Neuron (in vitro differentiated cells): Measurements from ENCODE around the gene YLPM1.
"Not testable (repeated sequence)": the region's sequence is repeated elsewhere in the genome, so short reads cannot be mapped to it uniquely, and the experiment has no call there.

Source experiments
- H2AFZ ChIP-seq: one replicate; pipeline ENCODE4 v1.6.1; 2013; ENCODE audit warnings: low read depth, mild to moderate bottlenecking, inconsistent platforms, low read length, moderate library complexity
- H3K27me3 ChIP-seq: one replicate; pipeline ENCODE4 v1.6.1; 2013; ENCODE audit warnings: low read length; ENCODE audit not compliant: insufficient read depth
- H3K36me3 ChIP-seq: one replicate; pipeline ENCODE4 v1.6.1; 2013; ENCODE audit warnings: low read length; ENCODE audit not compliant: insufficient read depth
- H3K4me1 ChIP-seq: one replicate; pipeline ENCODE4 v1.6.1; 2013; ENCODE audit warnings: low read length; ENCODE audit not compliant: insufficient read depth
- H3K4me3 ChIP-seq: 2 replicates; pipeline ENCODE4 v1.5.1; 2013; ENCODE audit warnings: mild to moderate bottlenecking, low read length, moderate library complexity
- H3K9me3 ChIP-seq: one replicate; pipeline ENCODE4 v1.6.1; 2013; ENCODE audit warnings: low read length

The YLPM1 gene

DNA sequence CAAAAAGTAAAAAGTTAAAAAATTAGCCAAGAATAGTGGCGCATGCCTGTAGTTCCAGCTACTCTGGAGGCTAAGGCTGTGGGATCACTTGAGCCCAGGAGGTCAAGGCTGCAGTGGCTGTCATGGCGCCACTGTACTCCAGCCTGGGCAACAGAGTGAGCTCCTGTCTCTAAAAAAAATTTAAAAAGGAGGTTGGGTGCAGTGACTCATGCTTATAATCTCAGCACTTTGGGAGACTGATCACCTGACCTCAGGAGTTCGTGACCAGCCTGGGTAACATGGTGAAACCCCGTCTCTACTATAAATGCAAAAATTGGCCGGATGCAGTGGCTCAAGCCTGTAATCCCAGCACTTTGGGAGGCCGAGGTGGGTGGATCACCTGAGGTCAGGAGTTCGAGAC is 8.2 kb upstream of the YLPM1 start:
- Histone ChIP-seq H3K4me1 (no peaks in the 10 kb centered on the region), H3K9me3 (peaks cover 4% of the 10 kb centered on the region), H3K4me3 (no peak overlapping the region), H3K27me3 (no peaks in the 10 kb centered on the region), H3K36me3 (no peaks in the 10 kb centered on the region), H2AFZ (no peak overlapping the region)

GRCh38 chr14:74756326-74756725 is 6.8 kb upstream of the YLPM1 start:
- Histone ChIP-seq H3K4me1 (no peaks in the 10 kb centered on the region), H3K36me3 (no peaks in the 10 kb centered on the region)

DNA sequence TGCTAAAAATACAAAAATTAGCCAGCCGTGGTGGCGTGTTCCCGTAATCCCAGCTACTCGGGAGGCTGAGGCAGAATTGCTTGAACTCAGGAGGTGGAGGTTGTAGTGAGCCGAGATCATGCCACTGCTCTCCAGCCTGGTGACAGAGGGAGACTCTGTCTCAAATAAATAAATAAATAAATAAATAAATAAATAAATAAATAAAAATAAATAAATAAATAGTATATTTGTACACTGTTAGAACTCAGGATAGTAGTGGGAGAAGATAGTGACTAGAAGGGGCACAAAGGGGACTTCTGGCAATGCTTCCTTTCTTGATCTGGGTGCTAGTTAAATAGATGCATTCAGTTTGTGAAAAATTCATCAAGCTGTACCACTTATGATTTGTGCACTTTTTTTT is 4.6 kb upstream of the YLPM1 start:
- not testable (repeated sequence) for H3K36me3 ChIP-seq, H3K9me3 ChIP-seq, H3K4me1 ChIP-seq, H3K4me3 ChIP-seq, H3K27me3 ChIP-seq, H2AFZ ChIP-seq

More at GRCh38 chr14:74756326-74756725, 6.8 kb upstream of the YLPM1 start:
- no peaks in the 10 kb centered on the region for H3K27me3 ChIP-seq
- peaks cover 4% of the 10 kb centered on the region for H3K9me3 ChIP-seq
- no peak overlapping the region for H3K4me3 ChIP-seq
- H2AFZ ChIP-seq = no peak overlapping the region

DNA sequence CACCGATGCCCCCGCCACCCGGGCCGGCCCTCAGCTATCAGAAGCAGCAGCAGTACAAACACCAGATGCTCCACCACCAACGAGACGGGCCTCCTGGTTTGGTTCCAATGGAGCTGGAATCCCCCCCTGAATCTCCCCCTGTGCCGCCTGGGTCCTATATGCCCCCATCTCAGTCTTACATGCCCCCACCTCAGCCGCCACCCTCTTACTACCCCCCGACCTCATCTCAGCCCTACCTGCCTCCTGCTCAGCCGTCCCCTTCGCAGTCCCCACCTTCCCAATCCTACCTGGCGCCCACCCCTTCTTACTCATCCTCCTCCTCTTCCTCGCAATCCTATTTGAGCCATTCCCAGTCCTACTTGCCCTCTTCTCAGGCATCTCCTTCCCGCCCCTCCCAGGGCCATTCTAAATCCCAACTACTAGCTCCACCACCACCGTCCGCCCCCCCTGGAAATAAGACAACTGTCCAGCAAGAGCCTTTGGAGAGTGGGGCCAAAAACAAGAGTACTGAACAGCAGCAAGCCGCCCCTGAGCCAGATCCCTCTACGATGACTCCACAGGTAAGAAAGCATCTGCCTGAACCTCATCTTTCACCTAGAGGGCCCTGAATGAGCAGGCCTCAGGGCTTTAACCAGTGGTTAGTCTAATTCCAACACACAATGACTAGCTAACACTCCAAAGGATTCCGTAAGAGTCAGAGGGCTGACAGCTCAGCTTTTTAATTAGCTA is 851 bp downstream of the YLPM1 start:
- Histone ChIP-seq H2AFZ (peak overlapping the region; percentile 52), H3K9me3 (no peaks in the 10 kb centered on the region), H3K36me3 (no peaks in the 10 kb centered on the region), H3K4me3 (peak overlapping the region; percentile 74), H3K4me1 (peaks cover 42% of the 10 kb centered on the region), H3K27me3 (no peaks in the 10 kb centered on the region)

DNA sequence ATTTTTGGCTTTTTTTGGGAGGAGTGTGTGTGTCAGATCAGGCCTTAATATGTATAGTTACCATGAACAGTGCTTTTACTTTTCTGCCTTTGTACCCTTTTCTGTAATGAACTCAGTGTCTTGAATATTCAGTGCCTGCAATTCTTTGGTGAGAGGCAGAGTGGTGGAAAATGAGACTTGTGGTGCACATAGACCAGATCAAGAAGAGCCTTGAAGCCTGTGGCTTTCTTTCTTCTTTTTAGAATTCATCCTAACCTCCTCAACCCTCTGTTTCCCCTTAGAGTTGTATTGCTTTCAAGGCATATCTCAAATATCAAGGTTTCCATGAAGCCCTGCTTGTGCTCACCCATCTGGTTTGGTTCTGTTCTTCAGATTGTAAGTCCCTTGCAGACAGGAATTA is 2.6 kb downstream of the YLPM1 start:
- Histone ChIP-seq H3K27me3 (no peaks in the 10 kb centered on the region), H3K9me3 (no peaks in the 10 kb centered on the region), H3K4me1 (peaks cover 42% of the 10 kb centered on the region), H3K36me3 (no peaks in the 10 kb centered on the region), H2AFZ (no peak overlapping the region), H3K4me3 (peak overlapping the region; percentile 74)

DNA sequence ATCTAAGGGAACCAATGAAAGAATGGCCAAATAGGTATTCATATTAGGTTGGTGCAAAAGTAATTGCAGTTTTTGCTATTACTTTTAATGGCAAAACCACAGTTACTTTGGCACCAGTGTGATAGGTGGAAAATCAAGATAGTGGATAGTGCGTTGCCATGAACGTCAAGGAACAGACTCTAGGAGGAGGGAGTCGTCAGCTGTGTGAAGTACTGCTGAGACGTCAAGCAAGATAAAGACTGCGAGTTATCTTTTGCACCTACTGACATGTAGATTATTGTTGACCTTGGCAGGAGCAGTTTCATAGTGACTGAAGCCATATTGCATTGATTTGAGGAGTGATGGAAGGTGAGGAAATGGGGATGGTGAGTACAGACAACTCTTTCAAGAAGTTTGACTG is 8.3 kb downstream of the YLPM1 start:
- Histone ChIP-seq H3K36me3 (peaks cover 6% of the 10 kb centered on the region), H3K27me3 (no peaks in the 10 kb centered on the region), H3K4me3 (no peak overlapping the region), H2AFZ (no peak overlapping the region), H3K9me3 (no peaks in the 10 kb centered on the region), H3K4me1 (peaks cover 9% of the 10 kb centered on the region)

- Histone ChIP-seq H3K36me3 (peaks cover 86% of the 10 kb centered on the region), H3K4me1 (no peaks in the 10 kb centered on the region), H3K27me3 (no peaks in the 10 kb centered on the region), H3K4me3 (no peak overlapping the region), H2AFZ (no peak overlapping the region), H3K9me3 (peaks cover 9% of the 10 kb centered on the region)
These were observed 21.5 kb downstream of the YLPM1 start for GRCh38 chr14:74784634-74785033.

DNA sequence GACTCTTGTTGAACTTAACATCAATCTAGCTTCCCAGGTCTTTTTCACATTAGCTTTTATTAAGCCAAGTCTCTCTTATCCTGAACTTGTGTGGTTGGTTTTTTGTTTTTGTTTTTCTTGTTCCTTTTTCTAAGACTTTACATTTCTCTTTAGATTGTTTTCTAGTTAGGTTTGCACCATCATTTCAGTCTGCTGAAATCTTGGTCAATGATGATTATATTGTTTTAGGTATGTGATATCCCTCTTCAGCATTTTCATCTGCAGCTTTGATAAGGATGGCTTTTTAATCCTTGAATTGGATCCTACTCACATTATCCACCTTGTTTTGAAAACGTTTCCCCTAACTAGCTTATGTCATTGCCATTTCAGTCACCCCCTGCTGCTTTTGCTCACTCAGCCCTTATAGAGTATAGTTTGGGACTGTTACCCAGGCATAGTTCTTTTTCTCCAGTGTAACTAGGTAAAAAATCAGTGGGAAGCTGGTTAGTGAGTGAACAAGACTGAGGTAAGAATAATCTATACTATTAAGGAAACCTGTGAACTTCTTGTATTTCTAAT is 22.0 kb downstream of the YLPM1 start:
- Histone ChIP-seq H3K9me3 (peaks cover 9% of the 10 kb centered on the region), H3K4me3 (no peak overlapping the region), H2AFZ (no peak overlapping the region), H3K4me1 (no peaks in the 10 kb centered on the region), H3K27me3 (no peaks in the 10 kb centered on the region), H3K36me3 (peaks cover 85% of the 10 kb centered on the region)

- H3K4me1 ChIP-seq = no peaks in the 10 kb centered on the region
- peaks cover 72% of the 10 kb centered on the region for H3K36me3 ChIP-seq
- H2AFZ ChIP-seq = no peak overlapping the region
- H3K27me3 ChIP-seq = no peaks in the 10 kb centered on the region
- H3K4me3 ChIP-seq = no peak overlapping the region
- H3K9me3 ChIP-seq = peaks cover 11% of the 10 kb centered on the region
These were observed 23.7 kb downstream of the YLPM1 start for GRCh38 chr14:74786796-74787315.

DNA sequence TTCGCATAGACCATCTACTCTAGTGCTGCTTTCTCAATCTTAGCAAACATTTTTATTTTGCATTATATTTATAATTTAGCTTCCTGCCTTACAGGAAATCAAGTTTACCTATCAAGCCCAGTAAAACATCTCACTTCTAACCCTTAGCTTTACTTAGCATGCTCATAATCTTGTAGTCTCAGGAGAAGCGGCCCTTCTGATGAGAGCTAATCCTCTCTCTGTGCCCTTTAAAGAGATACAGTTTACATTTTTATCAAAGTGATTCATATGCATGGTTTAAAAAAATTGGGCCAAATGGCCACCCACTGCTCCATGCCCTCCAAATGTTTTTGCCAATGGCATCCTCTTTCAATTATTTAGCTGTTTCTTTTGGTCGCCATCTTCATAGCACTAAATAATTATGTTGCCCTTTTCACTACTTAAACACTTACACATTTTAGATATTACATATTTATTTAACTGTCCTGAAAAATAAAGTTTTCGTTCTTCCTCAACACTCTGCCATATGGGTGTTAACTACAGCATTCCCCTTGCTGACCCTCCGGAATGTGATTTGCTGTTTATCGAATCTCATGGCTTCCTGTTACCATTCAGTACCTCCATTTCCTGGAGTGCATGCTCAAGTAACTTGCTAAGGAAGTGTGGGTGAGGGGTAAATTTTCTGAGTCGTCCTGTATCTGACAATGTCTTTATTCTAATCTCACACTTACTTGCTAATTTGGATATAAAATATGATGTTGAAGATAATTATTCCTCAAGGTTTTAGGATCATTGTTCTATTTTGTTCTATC is 29.3 kb downstream of the YLPM1 start:
- no peak overlapping the region for H3K4me3 ChIP-seq
- peaks cover 47% of the 10 kb centered on the region for H3K36me3 ChIP-seq
- peaks cover 8% of the 10 kb centered on the region for H3K9me3 ChIP-seq
- H2AFZ ChIP-seq = no peak overlapping the region
- H3K27me3 ChIP-seq = no peaks in the 10 kb centered on the region
- H3K4me1 ChIP-seq = no peaks in the 10 kb centered on the region

DNA sequence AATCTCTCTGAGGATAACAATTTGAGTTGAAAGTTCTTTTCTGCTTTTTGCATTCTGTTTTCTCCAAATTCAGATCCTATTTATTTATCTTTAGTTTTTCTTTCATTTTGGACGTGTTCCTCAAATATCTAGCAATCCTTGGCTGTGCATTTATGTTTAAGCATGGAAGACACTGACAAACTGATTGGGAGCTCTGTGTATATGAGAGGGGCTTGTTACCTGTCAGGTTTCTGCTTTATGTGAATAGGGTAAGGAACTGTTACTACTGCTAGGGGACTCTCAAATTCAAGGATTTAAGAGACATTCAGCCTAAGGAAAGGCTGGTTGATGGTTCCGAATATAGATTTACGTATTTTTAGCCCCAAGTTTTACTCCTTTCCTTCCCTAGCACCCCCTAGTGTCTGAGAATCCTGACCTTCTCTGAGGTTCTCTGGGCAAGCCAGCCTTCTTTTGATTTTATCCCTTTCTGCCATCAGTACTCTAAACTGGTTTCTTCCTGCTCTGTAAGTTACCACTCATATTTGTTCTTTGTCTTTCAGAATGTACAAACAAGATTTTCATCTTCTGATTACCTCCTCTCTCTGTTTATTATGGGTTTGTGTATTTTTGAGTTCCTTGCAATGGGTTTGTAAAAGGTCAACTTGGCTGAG is 30.5 kb downstream of the YLPM1 start:
- Histone ChIP-seq H2AFZ (no peak overlapping the region), H3K36me3 (peaks cover 51% of the 10 kb centered on the region), H3K9me3 (peaks cover 3% of the 10 kb centered on the region), H3K4me3 (no peak overlapping the region), H3K4me1 (no peaks in the 10 kb centered on the region), H3K27me3 (no peaks in the 10 kb centered on the region)

DNA sequence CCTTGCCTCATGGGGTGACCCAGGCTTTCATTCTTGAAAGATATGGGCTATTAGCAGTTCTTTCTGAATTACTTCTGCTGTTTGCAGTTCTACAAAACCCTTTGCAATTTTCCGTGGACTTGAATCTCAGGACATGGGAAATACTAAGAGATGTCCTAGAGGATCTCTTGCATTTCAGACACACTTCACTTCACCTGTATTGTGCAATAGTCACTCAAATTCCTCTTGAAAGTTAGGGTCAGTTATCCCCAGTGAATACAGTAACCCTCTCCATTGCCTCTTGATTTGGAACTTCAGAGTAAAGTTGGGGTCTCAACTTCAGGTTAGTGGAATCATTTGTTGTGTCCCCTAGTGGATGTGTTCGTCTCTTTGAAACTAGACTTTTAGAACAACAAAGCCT is 31.8 kb downstream of the YLPM1 start:
- H3K4me1 ChIP-seq = no peaks in the 10 kb centered on the region
- peaks cover 1% of the 10 kb centered on the region for H3K9me3 ChIP-seq
- no peak overlapping the region for H2AFZ ChIP-seq
- no peaks in the 10 kb centered on the region for H3K27me3 ChIP-seq
- peaks cover 56% of the 10 kb centered on the region for H3K36me3 ChIP-seq
- no peak overlapping the region for H3K4me3 ChIP-seq

DNA sequence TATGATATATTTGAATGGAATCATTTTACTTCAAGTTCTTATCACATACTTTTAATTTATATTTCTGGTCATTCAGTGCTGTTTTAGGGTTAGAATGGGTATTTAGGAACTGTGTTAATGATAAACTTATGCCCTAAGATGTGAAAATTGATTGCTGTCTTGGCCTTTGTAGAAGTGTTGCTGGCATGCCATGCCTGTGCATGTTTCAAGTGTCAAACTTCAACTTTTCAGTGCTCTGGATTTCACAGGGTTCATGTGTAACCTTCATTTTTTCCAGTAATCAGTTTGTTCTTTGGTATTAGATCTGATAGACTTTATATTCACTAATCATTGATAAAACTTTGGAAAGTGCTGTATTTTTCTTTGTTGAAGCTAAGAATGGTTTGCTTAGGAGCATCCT is 36.6 kb downstream of the YLPM1 start:
- Histone ChIP-seq H3K4me3 (no peak overlapping the region), H3K27me3 (no peaks in the 10 kb centered on the region), H3K36me3 (peaks cover 68% of the 10 kb centered on the region), H3K9me3 (no peaks in the 10 kb centered on the region), H3K4me1 (no peaks in the 10 kb centered on the region), H2AFZ (no peak overlapping the region)
